GM19023 (cell line): ENCODE data around the gene EHD1.

Source experiments
- ATAC-seq: cut with Tn5 transposase; IDR thresholded peaks from one replicate; pipeline ENCODE4 v1.9.1; 2021; ENCODE audit warnings: mild to moderate bottlenecking, moderate library complexity; ENCODE audit not compliant: unreplicated experiment

Gene EHD1

GRCh38 chr11:64802370-64803157 is 75.9 kb downstream of the EHD1 start:
- peak; percentile 17 for ATAC-seq
